Ishikawa (cell line): ENCODE measurements around the gene TNFSF13.

Source experiments
- CEBPB ChIP-seq: IDR thresholded peaks from 2 replicates; pipeline ENCODE4 v1.6.1; 2012
- CREB1 ChIP-seq: IDR thresholded peaks from 2 replicates; pipeline ENCODE4 v1.6.1; 2012; ENCODE audit warnings: low read depth
- EGR1 ChIP-seq: IDR thresholded peaks from 2 replicates; pipeline ENCODE4 v1.6.1; 2012
- EP300 ChIP-seq: IDR thresholded peaks from 2 replicates; pipeline ENCODE4 v1.6.1; 2012; ENCODE audit warnings: borderline replicate concordance
- FOXM1 ChIP-seq: IDR thresholded peaks from 2 replicates; pipeline ENCODE4 v1.6.1; 2012; ENCODE audit warnings: low read depth, borderline replicate concordance
- NFIC ChIP-seq: IDR thresholded peaks from 2 replicates; pipeline ENCODE4 v1.6.1; 2012
- RAD21 ChIP-seq: IDR thresholded peaks from 2 replicates; pipeline ENCODE4 v1.6.1; 2012; ENCODE audit warnings: low read depth
- TAF1 ChIP-seq: IDR thresholded peaks from 2 replicates; pipeline ENCODE4 v1.6.1; 2012; ENCODE audit warnings: low read depth, mild to moderate bottlenecking
- TCF12 ChIP-seq: IDR thresholded peaks from 2 replicates; pipeline ENCODE4 v1.6.1; 2012; ENCODE audit warnings: low read depth
- TEAD4 ChIP-seq: IDR thresholded peaks from 2 replicates; pipeline ENCODE4 v1.6.1; 2012
- USF1 ChIP-seq: IDR thresholded peaks from 2 replicates; pipeline ENCODE4 v1.6.1; 2012
- YY1 ChIP-seq: IDR thresholded peaks from 2 replicates; pipeline ENCODE4 v1.6.1; 2012; ENCODE audit warnings: low read depth
- ZBTB7A ChIP-seq: IDR thresholded peaks from 2 replicates; pipeline ENCODE4 v1.6.1; 2012; ENCODE audit warnings: low read depth
- TF ChIP-seq, protein P1 (sequence below): IDR thresholded peaks from 2 replicates; pipeline ENCODE4 v1.6.1; 2012
- TF ChIP-seq, protein P2 (sequence below): IDR thresholded peaks from 2 replicates; pipeline ENCODE4 v1.6.1; 2012; ENCODE audit warnings: low read depth, mild to moderate bottlenecking

The TNFSF13 gene

DNA sequence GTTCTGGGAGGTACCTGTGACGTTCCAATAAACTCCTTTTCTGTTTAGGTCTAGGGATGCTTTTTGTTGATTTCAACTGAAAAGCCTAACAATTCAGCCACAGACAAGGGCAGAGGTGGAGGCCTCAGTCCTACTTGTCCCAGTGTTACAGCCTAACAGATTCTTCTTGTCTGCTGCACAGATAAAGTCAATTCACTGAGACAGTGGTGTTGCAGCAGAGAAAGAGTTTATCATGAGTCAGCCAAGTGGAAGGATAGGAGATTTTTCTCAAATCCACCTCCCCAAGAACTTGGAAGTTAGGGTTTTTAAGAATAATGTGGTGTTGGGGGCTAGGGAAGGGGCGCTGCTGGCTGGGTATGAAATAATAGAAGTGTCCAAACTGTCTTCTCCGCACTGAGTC, 20.5 kb upstream of the TNFSF13 start:
- no peak for TF ChIP-seq CREB1
- TF ChIP-seq TEAD4, result no peak
- no peak for TF ChIP-seq EGR1
- TF ChIP-seq RAD21, result no peak
- no peak for TF ChIP-seq YY1
- no peak for TF ChIP-seq USF1
- no peak for TF ChIP-seq CEBPB
- no peak for TF ChIP-seq TCF12
- no peak for TF ChIP-seq TAF1

DNA sequence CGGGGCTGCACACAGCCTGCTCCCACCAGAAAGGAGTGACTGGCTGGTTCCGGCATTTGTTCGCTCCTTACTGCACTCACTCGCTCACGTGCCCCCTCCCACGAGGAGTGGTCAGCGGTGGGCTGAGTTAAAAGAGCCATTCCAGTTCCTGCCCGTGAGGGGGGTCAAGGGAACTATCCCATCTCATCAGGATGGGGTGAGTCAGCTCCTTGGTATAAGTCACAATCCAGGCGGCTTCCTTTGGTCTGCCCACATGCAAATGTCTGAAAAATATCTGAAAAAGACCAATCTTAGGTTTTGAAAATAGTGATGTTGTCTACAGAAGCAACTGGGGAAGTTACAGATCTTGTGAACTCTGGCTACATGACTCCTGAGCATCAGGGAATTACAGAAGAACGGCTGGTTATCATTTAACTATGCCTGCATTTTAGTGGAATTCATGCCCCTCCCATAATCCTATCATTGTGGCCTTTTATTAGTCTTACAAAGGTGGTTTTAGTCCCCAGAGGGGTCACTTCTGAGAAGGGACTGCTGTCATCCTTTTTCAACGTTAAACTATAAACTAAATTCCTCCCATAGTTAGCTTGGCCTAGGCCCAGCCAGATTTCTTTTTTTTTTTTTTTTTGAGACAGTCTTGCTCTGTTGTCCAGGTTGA, 19.5 kb upstream of the TNFSF13 start:
- TF ChIP-seq RAD21 (no peak), TEAD4 (no peak), EGR1 (no peak), FOXM1 (no peak), EP300 (no peak), CEBPB (no peak), TCF12 (no peak), CREB1 (no peak), USF1 (no peak), NFIC (no peak), ZBTB7A (no peak), YY1 (no peak), TAF1 (no peak)
- TF ChIP-seq, protein P1, sequence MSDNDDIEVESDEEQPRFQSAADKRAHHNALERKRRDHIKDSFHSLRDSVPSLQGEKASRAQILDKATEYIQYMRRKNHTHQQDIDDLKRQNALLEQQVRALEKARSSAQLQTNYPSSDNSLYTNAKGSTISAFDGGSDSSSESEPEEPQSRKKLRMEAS, result no peak
- TF ChIP-seq, protein P2, sequence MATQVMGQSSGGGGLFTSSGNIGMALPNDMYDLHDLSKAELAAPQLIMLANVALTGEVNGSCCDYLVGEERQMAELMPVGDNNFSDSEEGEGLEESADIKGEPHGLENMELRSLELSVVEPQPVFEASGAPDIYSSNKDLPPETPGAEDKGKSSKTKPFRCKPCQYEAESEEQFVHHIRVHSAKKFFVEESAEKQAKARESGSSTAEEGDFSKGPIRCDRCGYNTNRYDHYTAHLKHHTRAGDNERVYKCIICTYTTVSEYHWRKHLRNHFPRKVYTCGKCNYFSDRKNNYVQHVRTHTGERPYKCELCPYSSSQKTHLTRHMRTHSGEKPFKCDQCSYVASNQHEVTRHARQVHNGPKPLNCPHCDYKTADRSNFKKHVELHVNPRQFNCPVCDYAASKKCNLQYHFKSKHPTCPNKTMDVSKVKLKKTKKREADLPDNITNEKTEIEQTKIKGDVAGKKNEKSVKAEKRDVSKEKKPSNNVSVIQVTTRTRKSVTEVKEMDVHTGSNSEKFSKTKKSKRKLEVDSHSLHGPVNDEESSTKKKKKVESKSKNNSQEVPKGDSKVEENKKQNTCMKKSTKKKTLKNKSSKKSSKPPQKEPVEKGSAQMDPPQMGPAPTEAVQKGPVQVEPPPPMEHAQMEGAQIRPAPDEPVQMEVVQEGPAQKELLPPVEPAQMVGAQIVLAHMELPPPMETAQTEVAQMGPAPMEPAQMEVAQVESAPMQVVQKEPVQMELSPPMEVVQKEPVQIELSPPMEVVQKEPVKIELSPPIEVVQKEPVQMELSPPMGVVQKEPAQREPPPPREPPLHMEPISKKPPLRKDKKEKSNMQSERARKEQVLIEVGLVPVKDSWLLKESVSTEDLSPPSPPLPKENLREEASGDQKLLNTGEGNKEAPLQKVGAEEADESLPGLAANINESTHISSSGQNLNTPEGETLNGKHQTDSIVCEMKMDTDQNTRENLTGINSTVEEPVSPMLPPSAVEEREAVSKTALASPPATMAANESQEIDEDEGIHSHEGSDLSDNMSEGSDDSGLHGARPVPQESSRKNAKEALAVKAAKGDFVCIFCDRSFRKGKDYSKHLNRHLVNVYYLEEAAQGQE, result no peak

GRCh38 chr17:7541074-7541621, 17.4 kb upstream of the TNFSF13 start:
- TF ChIP-seq TCF12, result no peak
- TF ChIP-seq, protein P1, result no peak
- TF ChIP-seq YY1, result no peak
- no peak for TF ChIP-seq CEBPB
- TF ChIP-seq EGR1, result no peak
- TF ChIP-seq, protein P2, result no peak
- TF ChIP-seq USF1, result no peak
- TF ChIP-seq NFIC, result no peak
- TF ChIP-seq ZBTB7A, result no peak
- TF ChIP-seq FOXM1, result no peak
- TF ChIP-seq CREB1, result no peak
- TF ChIP-seq TEAD4, result no peak
- TF ChIP-seq RAD21, result no peak
- no peak for TF ChIP-seq TAF1

- TF ChIP-seq RAD21 (no peak), EGR1 (no peak), TEAD4 (no peak), USF1 (no peak)
Measured at GRCh38 chr17:7544911-7545310, 13.6 kb upstream of the TNFSF13 start.

GRCh38 chr17:7548585-7549400, 9.8 kb upstream of the TNFSF13 start, which contains the start of gene TNFSF12:
Gene TNFSF12, plus strand, starts transcription at chr17:7549058. Its CDS starts 96 bp downstream, at chr17:7549154.
- no peak for TF ChIP-seq NFIC
- 0 out of 2 replicates have a peak, but pooled peaks have one; percentile 2 for TF ChIP-seq TAF1
- TF ChIP-seq, protein P1, result no peak
- TF ChIP-seq, protein P2, result no peak
- TF ChIP-seq TCF12, result no peak
- peak; percentile 7; the same call in 1 of the 2 replicates for TF ChIP-seq RAD21
- TF ChIP-seq CREB1, result no peak
- TF ChIP-seq ZBTB7A, result peak; percentile 76; the same call in 1 of the 2 replicates
- no peak for TF ChIP-seq FOXM1
- TF ChIP-seq TEAD4, result no peak
